Panc1 (cell line): ENCODE results near the gene UTF1. TPM values are rescaled to one million over a fixed set of nuclear protein-coding genes. Genes with fewer than 3 reads are reported as not detected.

ENCODE experiments used
- ATAC-seq: fragments of 200-7000 bp; cut with Tn5 transposase; 2 replicates; pipeline ENCODE4 v1.9.1; 2020; ENCODE audit warnings: mild to moderate bottlenecking, moderate library complexity
- BruUV-seq: library from RNA; stranded (reverse); fragments of 400-500 nt; replicated peaks from 2 replicates; lab custom pipeline; 2021; lab: Mats Ljungman, UMichigan
- CTCF ChIA-PET: fragments of 300-600 bp; sonication (Branson Sonifier 250); formaldehyde crosslinking; loops from one replicate; lab custom pipeline; 2022; ENCODE audit warnings: antibody characterized with exemption; lab: Charles Lee
- POLR2A ChIA-PET: fragments of 300-600 bp; sonication (Branson Sonifier 250); formaldehyde crosslinking; loops from one replicate; lab custom pipeline; 2022; ENCODE audit warnings: antibody characterized with exemption; lab: Charles Lee
- DNase-seq: peaks from one replicate; pipeline ENCODE4 v3.0.0-alpha.2; 2010; ENCODE audit warnings: low read depth, low spot score
- H3K27ac ChIP-seq: 2 replicates; pipeline ENCODE4 v1.5.1; 2011; ENCODE audit warnings: mild to moderate bottlenecking, low read length, inconsistent platforms
- H3K27me3 ChIP-seq: fragments of 200-500 bp; sonication (Bioruptor generic); 2 replicates; pipeline ENCODE4 v1.6.0; 2014; ENCODE audit warnings: low read length, inconsistent platforms; ENCODE audit not compliant: control insufficient read depth, insufficient read depth
- H3K36me3 ChIP-seq: fragments of 200-500 bp; sonication (Bioruptor generic); 2 replicates; pipeline ENCODE4 v1.5.1; 2014; ENCODE audit warnings: inconsistent platforms, mild to moderate bottlenecking, low read length, moderate library complexity; ENCODE audit not compliant: control insufficient read depth, insufficient read depth
- H3K4me1 ChIP-seq: 2 replicates; pipeline ENCODE4 v1.5.1; 2011; ENCODE audit warnings: inconsistent platforms, mild to moderate bottlenecking, low read length, moderate library complexity; ENCODE audit not compliant: control insufficient read depth, insufficient read depth
- H3K4me3 ChIP-seq, 2 experiments: 2 replicates each; pipeline ENCODE4 v1.5.1; 2011 to 2012; ENCODE audit warnings: low read depth in 2 of 2, low read length in 2 of 2, mild to moderate bottlenecking in 2 of 2, inconsistent platforms in 1 of 2, moderate library complexity in 1 of 2
- H3K9me3 ChIP-seq: fragments of 200-500 bp; sonication (Bioruptor generic); 2 replicates; pipeline ENCODE4 v1.5.1; 2014; ENCODE audit warnings: low read depth, mild to moderate bottlenecking, inconsistent platforms, low read length, moderate library complexity; ENCODE audit not compliant: control insufficient read depth, insufficient read depth
- CTCF ChIP-seq: fragments of 450-650 bp; IDR thresholded peaks from 2 replicates; pipeline ENCODE4 v1.5.1; 2017; ENCODE audit warnings: mild to moderate bottlenecking
- POLR2AphosphoS5 ChIP-seq: IDR thresholded peaks from 2 replicates; pipeline ENCODE4 v1.6.1; 2012; ENCODE audit warnings: mild to moderate bottlenecking, low read depth, low read length, moderate library complexity
- REST ChIP-seq, 2 experiments: IDR thresholded peaks; 2 replicates each; pipeline ENCODE4 v1.6.1; 2011 to 2012; ENCODE audit warnings: low read depth in 2 of 2, control low read depth in 1 of 2, low read length in 1 of 2, mild to moderate bottlenecking in 1 of 2, moderate library complexity in 1 of 2; ENCODE audit not compliant: insufficient read depth in 1 of 2
- SIN3A ChIP-seq: IDR thresholded peaks from 2 replicates; pipeline ENCODE4 v1.6.1; 2012; ENCODE audit warnings: low read depth, mild to moderate bottlenecking, low read length, moderate library complexity, borderline replicate concordance; ENCODE audit not compliant: insufficient read depth
- TCF7L2 ChIP-seq: IDR thresholded peaks from 2 replicates; pipeline ENCODE4 v1.6.1; 2011; ENCODE audit warnings: mild to moderate bottlenecking, low read depth, low read length, inconsistent platforms
- in situ Hi-C: cut with HindIII; loops from 2 replicates; pipeline ENCODE4 v1.10.0; 2016; ENCODE audit warnings: low sequenced_read_pairs, low pct_unique_long_range_greater_than_20kb
- intact Hi-C: fragments of 100-400 bp; cut with micrococcal nuclease; formaldehyde crosslinking; loops from one replicate; pipeline ENCODE4 v1.10.0; 2022; ENCODE audit not compliant: unreplicated experiment
- total RNA-seq: library from RNA; stranded (reverse); gene quantifications from one replicate; pipeline ENCODE4 v1.2.1, GENCODE V29; 2021; ENCODE audit not compliant: unreplicated experiment

UTF1 gene
- total RNA-seq, 1 experiment from 2014 or later, result not detected

GRCh38 chr10:133238466-133238804 is 8.4 kb downstream of the UTF1 start:
- no peak for DNase-seq
- in situ Hi-C loops, result no loop called here
- BruUV-seq, result no TSS peak
- Histone ChIP-seq H3K27me3 (peaks cover 4% of the 10 kb centered on the region; the same call in 1 of the 2 replicates), H3K9me3 (no peaks in the 10 kb centered on the region), H3K4me3 (no peak overlapping the region), H3K27ac (no peak overlapping the region), H3K36me3 (no peaks in the 10 kb centered on the region), H3K4me1 (no peaks in the 10 kb centered on the region)
- no peak for TF ChIP-seq CTCF
- no peak for TF ChIP-seq POLR2AphosphoS5
- TF ChIP-seq TCF7L2, result no peak
- ChIA-PET CTCF (no interaction called here), POLR2A (interaction anchor here (0.7 kb wide), 1 partner anchor 13 kb away, joined by 9 read pairs; no protein-coding TSS in a partner anchor)
- intact Hi-C loops, result no loop called here
- no peak for ATAC-seq

GRCh38 chr10:133239990-133240389 is 10.0 kb downstream of the UTF1 start:
- H3K4me3 ChIP-seq, result no peak overlapping the region
- H3K4me1 ChIP-seq, result no peaks in the 10 kb centered on the region
- peaks cover 4% of the 10 kb centered on the region; the same call in 1 of the 2 replicates for H3K27me3 ChIP-seq
- ATAC-seq, result no peak
- POLR2A ChIA-PET, result no interaction called here
- TF ChIP-seq TCF7L2 (no peak), CTCF (no peak), POLR2AphosphoS5 (no peak), SIN3A (no peak)
- BruUV-seq, result no TSS peak
- H3K9me3 ChIP-seq, result no peaks in the 10 kb centered on the region
- DNase-seq, result no peak
- CTCF ChIA-PET, result no interaction called here
- intact Hi-C loops (loop anchor here (5.0 kb wide), 1 partner anchor 93 kb away; no protein-coding TSS in a partner anchor), in situ Hi-C loops (no loop called here)
- no peaks in the 10 kb centered on the region for H3K36me3 ChIP-seq
- no peak overlapping the region for H3K27ac ChIP-seq

GRCh38 chr10:133241501-133242205 is 11.6 kb downstream of the UTF1 start:
- intact Hi-C loops, result loop anchor here (5.0 kb wide), 1 partner anchor 94 kb away; no protein-coding TSS in a partner anchor
- ChIA-PET POLR2A (no interaction called here), CTCF (no interaction called here)
- Histone ChIP-seq H3K27ac (no peak overlapping the region), H3K36me3 (no peaks in the 10 kb centered on the region), H3K4me1 (no peaks in the 10 kb centered on the region), H3K4me3 (no peak overlapping the region), H3K9me3 (no peaks in the 10 kb centered on the region), H3K27me3 (peaks cover 4% of the 10 kb centered on the region; the same call in 1 of the 2 replicates)
- in situ Hi-C loops, result no loop called here
- no peak for ATAC-seq
- TF ChIP-seq TCF7L2, result no peak
- TF ChIP-seq CTCF, result no peak
- no peak for TF ChIP-seq REST (IDR thresholded peaks at IDR 0.05; ENCODE audit: insufficient read depth in 1 of 2, low read depth in 2 of 2, low read length in 1 of 2)
- no peak for TF ChIP-seq POLR2AphosphoS5
- DNase-seq, result no peak
- no TSS peak for BruUV-seq
